Astrocyte of the spinal cord (primary cell): ENCODE data around the gene KLHL3.

Experiments used
- DNase-seq: peaks from one replicate; pipeline ENCODE4 v3.0.0; 2011; ENCODE audit warnings: low read depth, low spot score
- H3K4me3 ChIP-seq: 2 replicates; pipeline ENCODE4 v1.5.1; 2011; ENCODE audit warnings: low read depth, mild to moderate bottlenecking, low read length, moderate library complexity
- CTCF ChIP-seq: IDR thresholded peaks from 2 replicates; pipeline ENCODE4 v1.5.1; 2012; ENCODE audit warnings: low read depth, mild to moderate bottlenecking, low read length, inconsistent platforms
- in situ Hi-C: cut with HindIII; loops from 2 replicates; pipeline ENCODE4 v1.10.0; 2017; ENCODE audit warnings: low sequenced_read_pairs

KLHL3 gene

GRCh38 chr5:137572042-137572695, 163.7 kb downstream of the KLHL3 start:
- TF ChIP-seq CTCF = no peak
- DNase-seq = peak; percentile 14
- no peak overlapping the region for H3K4me3 ChIP-seq
- in situ Hi-C loops = no loop called here

- TF ChIP-seq CTCF = no peak
- no peak for DNase-seq
- H3K4me3 ChIP-seq = no peak overlapping the region
- in situ Hi-C loops = no loop called here
Observed at GRCh38 chr5:137570070-137570469, 165.8 kb downstream of the KLHL3 start.
